Fibroblast of pulmonary artery (primary cell): ENCODE data around the gene CTPS2.

Source experiments
- DNase-seq: peaks from one replicate; pipeline ENCODE4 v3.0.0-alpha.2; 2010; ENCODE audit warnings: low read depth
- H3K4me3 ChIP-seq: replicated peaks from 2 replicates; pipeline ENCODE4 v1.5.1; 2011; ENCODE audit warnings: low read depth, mild to moderate bottlenecking, control low read depth, low read length, moderate library complexity
- TF ChIP-seq, protein P1 (sequence below): IDR thresholded peaks from 2 replicates; pipeline ENCODE4 v1.5.1; 2011; ENCODE audit warnings: mild to moderate bottlenecking, control low read depth, low read length, inconsistent platforms; ENCODE audit errors: missing control alignments

Gene CTPS2

DNA sequence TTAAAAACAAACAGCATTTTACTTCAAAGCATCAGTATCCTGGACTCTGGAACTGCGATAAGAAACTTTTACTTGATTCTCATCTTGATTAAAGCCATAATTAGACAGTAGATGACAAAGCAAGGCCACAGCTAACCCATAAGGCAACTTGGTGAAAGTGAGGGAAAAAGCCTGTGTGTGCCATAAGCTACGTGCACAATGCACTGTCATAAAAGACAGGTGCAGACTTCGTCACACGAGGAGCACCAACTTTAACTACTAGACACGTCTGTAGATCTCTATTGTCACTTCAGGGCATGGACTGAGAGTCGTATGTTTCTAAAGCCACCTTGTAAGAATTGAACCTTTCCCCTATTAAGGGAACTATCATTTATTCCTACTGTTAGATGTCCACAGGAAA lies 13.1 kb downstream of the CTPS2 start:
- TF ChIP-seq, protein P1, sequence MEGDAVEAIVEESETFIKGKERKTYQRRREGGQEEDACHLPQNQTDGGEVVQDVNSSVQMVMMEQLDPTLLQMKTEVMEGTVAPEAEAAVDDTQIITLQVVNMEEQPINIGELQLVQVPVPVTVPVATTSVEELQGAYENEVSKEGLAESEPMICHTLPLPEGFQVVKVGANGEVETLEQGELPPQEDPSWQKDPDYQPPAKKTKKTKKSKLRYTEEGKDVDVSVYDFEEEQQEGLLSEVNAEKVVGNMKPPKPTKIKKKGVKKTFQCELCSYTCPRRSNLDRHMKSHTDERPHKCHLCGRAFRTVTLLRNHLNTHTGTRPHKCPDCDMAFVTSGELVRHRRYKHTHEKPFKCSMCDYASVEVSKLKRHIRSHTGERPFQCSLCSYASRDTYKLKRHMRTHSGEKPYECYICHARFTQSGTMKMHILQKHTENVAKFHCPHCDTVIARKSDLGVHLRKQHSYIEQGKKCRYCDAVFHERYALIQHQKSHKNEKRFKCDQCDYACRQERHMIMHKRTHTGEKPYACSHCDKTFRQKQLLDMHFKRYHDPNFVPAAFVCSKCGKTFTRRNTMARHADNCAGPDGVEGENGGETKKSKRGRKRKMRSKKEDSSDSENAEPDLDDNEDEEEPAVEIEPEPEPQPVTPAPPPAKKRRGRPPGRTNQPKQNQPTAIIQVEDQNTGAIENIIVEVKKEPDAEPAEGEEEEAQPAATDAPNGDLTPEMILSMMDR = no peak
- no peak for DNase-seq
- no peak overlapping the region for H3K4me3 ChIP-seq

DNA sequence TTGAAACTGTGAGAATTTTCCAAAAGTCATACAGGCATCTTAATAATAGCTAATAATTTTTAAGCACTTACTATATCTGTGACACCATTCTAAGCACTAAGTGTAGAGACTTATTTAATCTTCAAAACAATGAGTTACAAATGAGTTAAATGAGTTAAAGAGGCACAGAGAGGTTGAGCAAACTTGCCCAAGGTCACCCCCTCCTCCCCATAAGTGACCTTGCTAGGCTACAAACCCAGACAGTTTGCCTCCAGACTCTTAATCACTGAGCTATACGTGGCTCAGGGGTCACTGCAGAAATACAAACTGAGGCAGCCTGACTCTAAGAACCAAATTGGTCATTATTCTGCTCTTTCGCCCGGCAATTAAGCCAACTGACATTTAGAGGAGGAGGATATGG lies 15.5 kb downstream of the CTPS2 start:
- no peak overlapping the region for H3K4me3 ChIP-seq
- DNase-seq = no peak
- TF ChIP-seq, protein P1 = no peak

DNA sequence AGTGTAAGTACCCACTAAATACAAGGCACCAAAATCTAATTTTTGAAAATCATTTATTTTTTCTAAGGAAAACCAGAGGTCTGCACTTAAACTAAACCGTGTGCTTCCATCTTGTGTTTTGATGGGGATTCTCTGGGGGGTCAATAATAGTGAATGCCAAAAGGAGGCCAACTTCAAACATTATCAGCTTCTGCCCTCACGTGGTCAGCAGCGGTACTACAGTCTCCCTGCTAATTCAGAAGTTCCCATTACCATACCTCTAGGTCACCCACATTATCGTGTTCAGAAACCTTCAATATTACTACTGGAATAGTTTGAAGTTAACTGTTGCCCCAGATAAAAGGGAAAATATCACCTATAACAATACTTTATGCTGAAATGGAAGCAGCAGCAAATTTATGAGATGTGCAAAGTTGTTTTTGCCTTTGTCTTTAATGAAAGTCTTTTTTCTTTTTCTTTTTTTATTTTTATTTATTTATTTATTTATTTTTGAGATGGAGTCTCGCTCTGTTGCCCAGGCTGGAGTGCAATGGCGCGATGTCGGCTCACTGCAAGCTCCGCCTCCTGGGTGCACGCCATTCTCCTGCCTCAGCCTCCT lies 17.3 kb downstream of the CTPS2 start:
- TF ChIP-seq, protein P1 = peak; percentile 72
- H3K4me3 ChIP-seq = no peak overlapping the region
- DNase-seq = peak; percentile 62

DNA sequence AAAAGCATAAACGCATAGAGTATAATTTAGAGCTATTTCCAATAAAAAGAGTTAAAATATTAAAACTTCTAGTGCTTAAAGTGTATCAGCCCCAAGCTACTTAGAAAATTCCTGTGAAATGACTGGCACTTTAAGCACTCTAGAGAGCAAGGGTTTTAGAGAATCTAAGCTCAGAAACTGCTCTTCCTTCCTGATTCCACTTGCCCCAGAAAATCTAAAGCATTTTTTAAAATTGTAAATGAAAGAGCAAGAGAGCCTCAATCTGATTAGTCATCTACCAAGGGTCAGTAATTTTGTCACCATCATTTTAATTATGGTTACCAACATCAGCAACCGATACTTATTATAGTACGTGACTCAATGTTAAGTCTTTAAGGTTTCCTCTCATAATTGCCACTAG lies 25.0 kb downstream of the CTPS2 start:
- TF ChIP-seq, protein P1 = no peak
- no peak overlapping the region for H3K4me3 ChIP-seq
- no peak for DNase-seq

DNA sequence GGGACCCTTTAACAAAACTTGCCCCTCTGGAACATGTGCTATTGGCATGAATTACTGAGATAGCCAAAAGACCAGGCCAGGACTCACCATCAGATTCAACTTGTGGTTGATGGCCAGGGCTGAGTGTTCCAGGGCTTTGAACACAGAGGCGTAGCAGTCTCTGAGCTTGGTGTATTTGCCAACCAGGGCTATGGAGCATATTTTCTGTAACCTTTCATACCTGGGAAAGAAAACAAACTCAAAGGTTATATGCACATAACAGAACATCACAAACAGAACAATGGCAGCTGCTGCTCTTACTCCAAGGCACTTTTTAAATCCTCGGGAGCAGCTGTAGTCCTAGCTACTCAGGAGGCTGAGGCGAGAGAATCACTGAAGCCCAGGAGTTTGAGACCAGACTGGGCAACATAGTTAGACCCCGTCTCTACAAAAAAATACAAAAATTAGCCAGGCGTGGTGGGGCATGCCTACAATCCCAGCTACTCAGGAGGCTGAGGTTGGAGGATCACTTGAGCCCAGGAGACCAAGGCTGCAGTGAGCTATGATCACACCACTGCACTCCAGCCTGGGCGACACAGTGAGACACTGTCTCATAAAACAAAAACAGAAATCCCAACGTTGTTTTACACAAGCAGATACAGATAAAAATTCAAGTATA lies 29.3 kb downstream of the CTPS2 start:
- TF ChIP-seq, protein P1 = no peak
- no peak for DNase-seq
- H3K4me3 ChIP-seq = no peak overlapping the region

DNA sequence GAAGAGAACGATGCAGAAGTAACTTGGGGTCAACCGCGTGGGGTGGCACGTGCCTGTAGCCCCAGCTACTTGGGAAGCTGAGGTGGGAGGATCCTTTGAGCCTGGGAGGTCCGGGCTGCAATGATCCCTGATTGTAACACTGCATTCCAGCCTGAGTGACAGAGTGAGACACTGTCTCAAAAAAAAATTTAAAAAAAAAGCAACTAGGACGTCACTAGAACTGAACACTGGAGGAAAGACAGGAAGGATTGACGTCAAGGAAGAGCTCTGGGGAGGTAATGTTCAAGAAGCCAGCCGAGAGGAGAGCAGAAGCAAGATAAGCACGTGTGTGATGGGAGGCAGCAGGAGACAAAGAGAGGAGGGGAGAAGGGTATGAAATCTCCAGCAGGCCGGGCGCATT lies 33.8 kb downstream of the CTPS2 start:
- TF ChIP-seq, protein P1 = no peak
- no peak overlapping the region for H3K4me3 ChIP-seq
- DNase-seq = peak; percentile 75

DNA sequence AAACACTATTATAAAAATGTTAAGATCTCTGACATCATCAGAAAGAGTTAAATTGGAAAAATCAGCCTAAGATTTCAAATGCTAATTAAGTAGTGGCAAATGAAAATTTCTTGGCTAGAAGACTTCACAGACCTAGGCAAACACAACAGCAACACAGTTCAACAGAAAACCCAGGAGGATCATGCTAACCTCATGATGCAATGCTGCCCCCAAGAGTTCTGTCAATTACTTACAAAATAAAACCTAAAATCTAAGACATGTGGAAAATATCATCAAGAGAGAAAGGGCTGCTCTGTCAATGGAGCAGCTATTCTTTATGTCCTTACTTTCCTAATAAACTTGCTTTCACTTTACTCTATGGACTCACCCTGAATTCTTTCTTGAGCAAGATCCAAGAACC lies 41.5 kb downstream of the CTPS2 start:
- DNase-seq = peak; percentile 76
- TF ChIP-seq, protein P1 = peak; percentile 27
- no peak overlapping the region for H3K4me3 ChIP-seq
